ENCODE data around the gene EPG5. TPM values are rescaled to one million over a fixed set of nuclear protein-coding genes. Genes with fewer than 3 reads are reported as not detected.

EPG5 gene
- total RNA-seq, 4 donors from 2014 or later, result 18.7 to 30.3 (median 24.0) TPM

DNA sequence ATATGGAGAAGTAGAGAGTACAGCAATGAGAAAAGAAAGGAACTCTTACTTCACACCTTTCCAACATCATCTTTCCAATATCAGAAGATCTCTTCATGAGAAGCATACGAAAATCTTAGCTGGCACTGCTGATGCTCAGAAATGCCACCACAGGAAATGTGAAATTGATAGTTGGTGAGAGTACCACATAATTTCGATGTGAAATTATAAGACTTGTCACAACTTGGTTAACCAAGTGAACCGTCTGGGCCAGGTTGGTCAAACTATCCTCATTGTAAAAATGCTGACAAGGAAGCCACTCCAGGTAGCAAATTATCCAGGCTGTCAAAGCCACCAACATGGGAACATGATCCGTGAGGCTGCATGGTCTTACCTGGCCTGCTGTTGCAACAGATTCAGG lies 66.5 kb downstream of the EPG5 start:
- ATAC-seq (no peak), DNase-seq (no peak)
- Histone ChIP-seq H3K36me3 (peaks cover 4 to 66% of the 10 kb centered on the region in 2 donors), H3K27ac (no peak overlapping the region), H3K9me3 (no peaks in the 10 kb centered on the region), H3K27me3 (no peaks in the 10 kb centered on the region), H3K4me1 (no peaks in the 10 kb centered on the region), H3K4me3 (no peak overlapping the region)
- no peak for TF ChIP-seq POLR2A (IDR thresholded peaks at IDR 0.05)
- TF ChIP-seq, protein P1, sequence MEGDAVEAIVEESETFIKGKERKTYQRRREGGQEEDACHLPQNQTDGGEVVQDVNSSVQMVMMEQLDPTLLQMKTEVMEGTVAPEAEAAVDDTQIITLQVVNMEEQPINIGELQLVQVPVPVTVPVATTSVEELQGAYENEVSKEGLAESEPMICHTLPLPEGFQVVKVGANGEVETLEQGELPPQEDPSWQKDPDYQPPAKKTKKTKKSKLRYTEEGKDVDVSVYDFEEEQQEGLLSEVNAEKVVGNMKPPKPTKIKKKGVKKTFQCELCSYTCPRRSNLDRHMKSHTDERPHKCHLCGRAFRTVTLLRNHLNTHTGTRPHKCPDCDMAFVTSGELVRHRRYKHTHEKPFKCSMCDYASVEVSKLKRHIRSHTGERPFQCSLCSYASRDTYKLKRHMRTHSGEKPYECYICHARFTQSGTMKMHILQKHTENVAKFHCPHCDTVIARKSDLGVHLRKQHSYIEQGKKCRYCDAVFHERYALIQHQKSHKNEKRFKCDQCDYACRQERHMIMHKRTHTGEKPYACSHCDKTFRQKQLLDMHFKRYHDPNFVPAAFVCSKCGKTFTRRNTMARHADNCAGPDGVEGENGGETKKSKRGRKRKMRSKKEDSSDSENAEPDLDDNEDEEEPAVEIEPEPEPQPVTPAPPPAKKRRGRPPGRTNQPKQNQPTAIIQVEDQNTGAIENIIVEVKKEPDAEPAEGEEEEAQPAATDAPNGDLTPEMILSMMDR (IDR thresholded peaks at IDR 0.05 in 4 of 5, conservative IDR thresholded peaks at IDR 0.05 in 1 of 5), result no peak
- intact Hi-C loops (cut with DNase I; ENCODE audit: low total_unique reads), result no loop called here
- in situ Hi-C loops (cut with MboI; ENCODE audit: low sequenced_read_pairs in 4 of 4), result loop anchor here in 1 of 4 donors (25.0 kb wide), 1 partner anchor 187 kb away; the partner anchor contains the start of gene ATP5F1A

DNA sequence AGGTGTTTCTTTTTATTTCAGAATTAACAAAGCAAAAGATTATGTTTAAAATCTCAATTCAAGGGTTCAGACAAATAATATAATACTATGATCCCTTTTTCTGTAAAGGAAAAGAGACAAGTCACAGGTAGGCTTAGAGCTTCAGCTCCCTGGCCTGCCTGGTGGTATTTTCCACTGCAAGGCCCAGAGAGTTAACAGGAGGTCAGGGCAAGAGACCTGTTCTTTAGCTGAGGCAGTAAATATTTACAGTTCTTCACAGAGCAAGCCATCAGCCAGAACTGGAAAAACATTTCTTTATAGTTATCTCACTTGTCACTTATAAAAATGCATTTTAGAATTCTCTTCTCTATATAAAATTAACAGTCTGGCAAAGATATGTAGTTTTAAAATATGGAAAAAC lies 70.1 kb downstream of the EPG5 start:
- ATAC-seq (no peak), DNase-seq (no peak)
- Histone ChIP-seq H3K36me3 (peaks cover 4 to 61% of the 10 kb centered on the region in 2 donors), H3K27ac (no peak overlapping the region), H3K4me3 (no peak overlapping the region), H3K4me1 (no peaks in the 10 kb centered on the region), H3K27me3 (no peaks in the 10 kb centered on the region), H3K9me3 (no peaks in the 10 kb centered on the region)
- TF ChIP-seq, protein P1 (IDR thresholded peaks at IDR 0.05 in 4 of 5, conservative IDR thresholded peaks at IDR 0.05 in 1 of 5), result no peak
- no peak for TF ChIP-seq POLR2A (IDR thresholded peaks at IDR 0.05)
- intact Hi-C loops (cut with DNase I; ENCODE audit: low total_unique reads) (no loop called here), in situ Hi-C loops (cut with MboI; ENCODE audit: low sequenced_read_pairs in 4 of 4) (loop anchor here in 2 of 4 donors (25.0 kb wide), 2 partner anchors 210 to 235 kb away; no protein-coding TSS in a partner anchor)

DNA sequence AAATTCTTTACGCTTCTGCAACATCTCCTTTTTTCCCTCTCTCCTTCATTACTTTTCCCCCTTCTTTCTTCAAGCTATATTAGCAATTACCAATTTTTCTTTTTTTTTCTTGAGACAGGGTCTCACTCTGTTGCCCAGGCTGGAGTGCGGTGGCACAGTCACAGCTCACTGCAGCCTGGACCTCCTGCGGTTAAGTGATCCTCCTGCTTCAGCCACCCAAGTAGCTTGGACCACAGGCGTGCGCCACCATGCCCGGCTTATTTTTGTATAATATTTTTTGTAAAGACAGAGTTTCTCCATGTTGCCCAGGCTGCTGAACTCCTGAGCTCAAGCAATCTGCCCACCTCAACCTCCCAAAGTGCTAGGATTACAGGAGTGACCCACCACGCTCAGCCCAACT lies 70.7 kb downstream of the EPG5 start:
- intact Hi-C loops (cut with DNase I; ENCODE audit: low total_unique reads), result no loop called here
- Histone ChIP-seq H3K9me3 (no peaks in the 10 kb centered on the region), H3K36me3 (peaks cover 4 to 62% of the 10 kb centered on the region in 2 donors), H3K4me1 (no peaks in the 10 kb centered on the region), H3K27me3 (no peaks in the 10 kb centered on the region), H3K4me3 (no peak overlapping the region), H3K27ac (no peak overlapping the region)
- TF ChIP-seq, protein P1 (IDR thresholded peaks at IDR 0.05 in 4 of 5, conservative IDR thresholded peaks at IDR 0.05 in 1 of 5), result no peak
- no peak for TF ChIP-seq POLR2A (IDR thresholded peaks at IDR 0.05)
- DNase-seq (no peak), ATAC-seq (no peak)
- in situ Hi-C loops (cut with MboI; ENCODE audit: low sequenced_read_pairs in 4 of 4), result loop anchor here in 2 of 4 donors (25.0 kb wide), 2 partner anchors 209 to 234 kb away; no protein-coding TSS in a partner anchor

- in situ Hi-C loops (cut with MboI; ENCODE audit: low sequenced_read_pairs in 4 of 4) (loop anchor here in 2 of 4 donors (25.0 kb wide), 2 partner anchors 208 to 233 kb away; no protein-coding TSS in a partner anchor), intact Hi-C loops (cut with DNase I; ENCODE audit: low total_unique reads) (no loop called here)
- Histone ChIP-seq H3K27me3 (no peaks in the 10 kb centered on the region), H3K27ac (no peak overlapping the region), H3K9me3 (no peaks in the 10 kb centered on the region), H3K4me3 (no peak overlapping the region), H3K4me1 (no peaks in the 10 kb centered on the region), H3K36me3 (peaks cover 4 to 59% of the 10 kb centered on the region in 2 donors)
- TF ChIP-seq, protein P1 (IDR thresholded peaks at IDR 0.05 in 4 of 5, conservative IDR thresholded peaks at IDR 0.05 in 1 of 5), result no peak
- no peak for TF ChIP-seq POLR2A (IDR thresholded peaks at IDR 0.05)
- ATAC-seq (no peak), DNase-seq (no peak)
Observed at GRCh38 chr18:45895339-45895738, 71.8 kb downstream of the EPG5 start.

DNA sequence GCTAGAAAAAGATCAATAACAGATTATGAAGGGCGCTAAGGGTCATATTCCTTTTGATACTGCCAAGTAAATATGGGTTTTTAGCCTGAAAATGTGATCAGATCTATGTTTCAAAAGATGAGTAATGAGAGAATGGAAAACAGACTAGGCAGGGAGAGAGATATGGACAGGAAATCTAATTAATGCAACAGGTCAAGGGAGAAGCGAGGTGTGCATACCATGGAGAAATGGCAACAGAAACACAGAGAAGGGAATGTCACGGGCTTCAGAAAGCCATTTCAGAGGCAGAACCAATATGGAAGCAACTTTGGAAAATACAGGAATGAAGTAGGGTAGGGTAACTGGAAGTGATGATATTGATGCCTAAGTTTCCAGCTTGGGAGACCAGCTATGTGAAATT lies 72.3 kb downstream of the EPG5 start:
- TF ChIP-seq POLR2A (IDR thresholded peaks at IDR 0.05), result no peak
- TF ChIP-seq, protein P1 (IDR thresholded peaks at IDR 0.05 in 4 of 5, conservative IDR thresholded peaks at IDR 0.05 in 1 of 5), result no peak
- in situ Hi-C loops (cut with MboI; ENCODE audit: low sequenced_read_pairs in 4 of 4), result loop anchor here in 2 of 4 donors (25.0 kb wide), 2 partner anchors 208 to 233 kb away; no protein-coding TSS in a partner anchor
- DNase-seq (no peak), ATAC-seq (no peak)
- no peaks in the 10 kb centered on the region for H3K27me3 ChIP-seq
- H3K4me3 ChIP-seq, result no peak overlapping the region
- H3K9me3 ChIP-seq, result no peaks in the 10 kb centered on the region
- no peaks in the 10 kb centered on the region for H3K4me1 ChIP-seq
- H3K36me3 ChIP-seq, result peaks cover 4 to 58% of the 10 kb centered on the region in 2 donors
- H3K27ac ChIP-seq, result no peak overlapping the region
- intact Hi-C loops (cut with DNase I; ENCODE audit: low total_unique reads), result no loop called here
